Mesenteric fat pad (tissue), 1 donor: Measurements from ENCODE around the gene FAM13B. TPM values are rescaled to one million over a fixed set of nuclear protein-coding genes. Genes with fewer than 3 reads are reported as not detected.
A peak's percentile ranks its signal among the peaks of the same experiment; 100 is the strongest.

Experiments
- DNase-seq: peaks from one replicate; pipeline ENCODE4 v3.0.0-alpha.2; 2020; ENCODE audit warnings: low spot score
- total RNA-seq: library from RNA; stranded (reverse); fragmentation: NEBNext Ultra II Directional; extraction: Animal tissue kit (Norgen Biotek cat#: 25700); gene quantifications from one replicate; pipeline ENCODE4 v1.2.1, GENCODE V29; 2021
- donor health status: DM: yes; HTN: yes; CAD: no.

FAM13B gene
- total RNA-seq, 1 donor from 2014 or later, result 39.3 TPM

- DNase-seq, result no peak
These were observed 131.7 kb downstream of the FAM13B start for GRCh38 chr5:137901011-137901817.

- DNase-seq, result no peak
These were observed 133.4 kb downstream of the FAM13B start for GRCh38 chr5:137899493-137899892.

- DNase-seq, result no peak
These were observed 136.3 kb downstream of the FAM13B start for GRCh38 chr5:137896560-137896959.

- no peak for DNase-seq
These were observed 138.3 kb downstream of the FAM13B start for GRCh38 chr5:137894586-137894985.

- no peak for DNase-seq
These were observed 141.0 kb downstream of the FAM13B start for GRCh38 chr5:137891849-137892248.

- DNase-seq, result no peak
These were observed 142.0 kb downstream of the FAM13B start for GRCh38 chr5:137890845-137891244.

- peak; percentile 94 for DNase-seq
These were observed 143.8 kb downstream of the FAM13B start, which contains the start of gene PKD2L2 for GRCh38 chr5:137888863-137889759. TSS of gene PKD2L2 (plus strand) at chr5:137889457. CDS start at chr5:137889492, 35 bp downstream.

- no peak for DNase-seq
These were observed 144.4 kb downstream of the FAM13B start for GRCh38 chr5:137888466-137888862.

Other genes starting within 250 kb of the FAM13B start
- 0.64 TPM for gene MYOT, start 165.2 kb downstream of the FAM13B start, total RNA-seq
- gene PKD2L2, start 143.6 kb downstream of the FAM13B start, total RNA-seq, result not detected
- not detected for gene WNT8A, start 51.0 kb upstream of the FAM13B start, total RNA-seq
- gene NME5, start 106.3 kb upstream of the FAM13B start, total RNA-seq, result 0.71 TPM
- 23.8 TPM for gene BRD8, start 145.6 kb upstream of the FAM13B start, total RNA-seq
- not detected for gene KIF20A, start 146.0 kb upstream of the FAM13B start, total RNA-seq
- 18.1 TPM for gene CDC23, start 180.2 kb upstream of the FAM13B start, total RNA-seq
- gene GFRA3, start 241.5 kb upstream of the FAM13B start, total RNA-seq, result not detected